HG02798 (cell line): Measurements from ENCODE around the gene CHRNA1.

Source experiments
- ATAC-seq: cut with Tn5 transposase; IDR thresholded peaks from one replicate; pipeline ENCODE4 v1.9.1; 2021; ENCODE audit warnings: mild to moderate bottlenecking; ENCODE audit not compliant: unreplicated experiment, poor library complexity

Gene CHRNA1

GRCh38 chr2:174763780-174764179 is 492 bp downstream of the CHRNA1 start:
- no peak for ATAC-seq

- no peak for ATAC-seq
Measured at GRCh38 chr2:174762464-174762863, 1.8 kb downstream of the CHRNA1 start.

GRCh38 chr2:174761837-174762236 is 2.4 kb downstream of the CHRNA1 start:
- ATAC-seq: no peak

- no peak for ATAC-seq
Measured at GRCh38 chr2:174760845-174761473, 3.3 kb downstream of the CHRNA1 start.

GRCh38 chr2:174759381-174760065 is 4.7 kb downstream of the CHRNA1 start:
- no peak for ATAC-seq

- ATAC-seq: no peak
Measured at GRCh38 chr2:174756743-174757142, 7.5 kb downstream of the CHRNA1 start.

GRCh38 chr2:174753038-174753633 is 11.1 kb downstream of the CHRNA1 start:
- peak; percentile 44 for ATAC-seq

DNA sequence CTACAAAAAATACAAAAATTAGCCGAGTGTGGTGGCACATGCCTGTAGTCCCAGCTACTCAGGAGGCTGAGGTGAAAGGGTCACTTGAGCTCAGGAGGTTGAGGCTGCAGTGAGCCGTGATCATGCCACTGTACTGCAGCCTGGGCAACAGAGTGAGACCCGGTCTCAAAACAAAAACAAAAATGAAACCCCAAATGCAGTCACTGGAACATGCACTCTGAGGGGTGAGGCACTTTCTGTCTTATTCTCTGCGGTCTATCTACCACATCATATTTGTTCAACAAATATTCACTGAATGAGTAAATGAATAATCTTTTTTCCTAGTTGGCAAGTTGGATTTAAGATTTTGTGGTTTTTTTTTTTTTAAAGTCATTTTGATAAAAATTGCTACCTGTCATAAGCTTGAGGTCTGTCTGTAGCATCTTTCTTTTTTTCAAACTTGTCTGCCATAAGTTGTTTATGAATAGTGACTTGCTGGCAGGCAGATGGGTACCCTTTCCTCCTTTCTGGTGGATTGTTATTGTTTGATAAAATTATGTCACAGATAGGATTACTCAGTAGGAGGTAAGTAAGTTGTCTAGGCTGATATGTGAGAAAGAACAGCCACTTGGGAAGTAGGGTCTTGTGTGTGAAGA is 11.8 kb downstream of the CHRNA1 start:
- peak; percentile 85 for ATAC-seq

DNA sequence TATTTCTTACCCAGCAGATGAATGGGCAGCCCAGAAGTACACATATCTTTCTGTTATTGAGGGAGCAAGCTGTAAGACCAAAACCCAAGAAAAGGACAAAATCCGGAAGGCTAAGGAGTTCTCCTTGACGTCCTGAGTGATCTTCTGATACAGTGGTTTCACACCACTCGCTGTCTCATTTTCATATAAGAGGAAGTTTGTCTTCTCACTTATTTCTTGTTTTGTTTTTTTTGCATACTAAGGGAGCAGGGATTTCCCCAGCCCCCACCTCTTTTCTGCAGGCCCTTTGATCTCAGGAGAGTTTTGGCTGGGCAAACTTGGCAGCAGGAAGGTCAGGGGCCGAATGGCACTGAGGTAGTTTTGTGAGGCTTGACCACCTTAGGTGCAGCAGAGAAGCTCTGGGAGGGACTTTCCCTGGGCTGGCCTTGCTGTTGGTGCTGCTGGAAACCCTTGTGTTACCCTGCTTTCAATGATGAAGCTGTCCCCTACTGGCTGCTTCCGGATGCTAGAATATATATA is 13.3 kb downstream of the CHRNA1 start:
- peak; percentile 55 for ATAC-seq

DNA sequence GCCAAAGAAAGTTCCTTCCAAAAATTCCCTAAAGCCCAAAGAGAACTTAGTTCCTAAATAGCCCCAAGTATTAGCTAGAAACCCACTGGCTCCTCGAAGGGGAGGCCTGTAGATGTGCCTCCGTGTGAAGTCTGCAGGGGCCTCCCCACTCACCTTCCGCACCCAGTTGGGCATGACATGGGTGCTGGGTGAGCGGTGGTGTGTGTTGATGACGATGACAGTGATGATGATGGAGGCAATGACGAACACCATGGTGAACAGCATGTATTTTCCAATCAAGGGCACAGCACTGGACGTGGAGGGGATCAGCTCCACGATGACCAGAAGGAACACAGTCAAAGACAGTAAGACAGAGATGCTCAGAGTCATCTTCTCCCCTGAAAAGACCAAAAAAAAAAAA is 14.5 kb downstream of the CHRNA1 start:
- no peak for ATAC-seq

DNA sequence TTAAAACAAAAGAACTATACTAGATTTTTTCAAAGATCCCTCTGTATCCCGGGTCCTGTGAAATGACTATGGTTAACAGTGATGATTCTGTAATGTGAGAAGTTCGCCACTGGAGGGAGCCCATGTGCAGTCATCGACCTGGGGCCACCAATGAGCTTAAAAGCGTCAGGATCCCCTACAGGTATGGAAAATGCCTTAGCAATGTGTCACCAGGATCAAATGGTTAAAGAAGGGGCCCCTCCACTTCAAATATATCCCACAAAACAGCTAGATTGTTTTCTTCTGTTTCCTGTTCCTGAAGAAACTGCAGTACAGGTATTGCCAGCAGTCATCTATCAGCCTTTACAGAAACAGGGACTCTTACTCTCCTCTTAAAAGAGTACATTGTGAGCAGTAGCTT is 15.3 kb downstream of the CHRNA1 start:
- peak; percentile 37 for ATAC-seq

GRCh38 chr2:174745142-174745541 is 19.1 kb downstream of the CHRNA1 start:
- no peak for ATAC-seq

DNA sequence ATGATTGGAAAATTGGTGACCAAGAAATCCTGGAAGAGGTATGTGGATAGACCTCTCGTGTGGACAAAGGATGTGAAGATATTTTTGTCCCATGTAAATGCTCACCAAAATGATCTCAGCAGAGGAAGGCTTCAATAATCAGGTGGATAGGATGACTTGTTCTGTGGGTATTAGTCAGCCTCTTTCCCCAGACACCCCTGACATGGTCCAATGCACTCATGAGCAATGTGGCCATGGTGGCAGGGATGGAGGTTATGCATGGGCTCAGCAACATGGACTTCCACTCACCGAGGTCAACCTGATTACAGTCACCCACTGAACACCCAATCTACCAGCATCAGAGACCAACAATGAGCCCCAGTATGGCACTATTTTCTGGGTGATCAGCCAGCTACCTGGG is 20.2 kb downstream of the CHRNA1 start:
- no peak for ATAC-seq

DNA sequence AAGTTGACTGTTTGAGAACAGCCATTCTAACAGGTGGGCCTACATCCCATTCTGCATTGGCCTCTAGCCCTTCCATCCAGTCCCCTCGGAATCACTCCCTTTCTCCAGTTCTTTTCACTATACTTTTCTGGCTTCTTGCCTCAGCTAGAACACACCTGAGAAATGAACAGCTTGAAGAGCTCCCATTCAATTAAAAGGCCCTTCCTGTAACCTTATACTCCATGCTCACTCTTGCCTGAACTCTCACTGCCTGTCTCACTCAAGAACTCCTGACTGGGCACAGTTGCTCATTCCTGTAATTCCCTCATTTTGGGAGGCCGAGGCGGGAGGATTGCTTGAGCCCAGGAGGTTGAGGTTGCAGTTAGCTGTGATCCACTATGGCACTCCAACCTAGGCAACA is 23.6 kb downstream of the CHRNA1 start:
- ATAC-seq: no peak

DNA sequence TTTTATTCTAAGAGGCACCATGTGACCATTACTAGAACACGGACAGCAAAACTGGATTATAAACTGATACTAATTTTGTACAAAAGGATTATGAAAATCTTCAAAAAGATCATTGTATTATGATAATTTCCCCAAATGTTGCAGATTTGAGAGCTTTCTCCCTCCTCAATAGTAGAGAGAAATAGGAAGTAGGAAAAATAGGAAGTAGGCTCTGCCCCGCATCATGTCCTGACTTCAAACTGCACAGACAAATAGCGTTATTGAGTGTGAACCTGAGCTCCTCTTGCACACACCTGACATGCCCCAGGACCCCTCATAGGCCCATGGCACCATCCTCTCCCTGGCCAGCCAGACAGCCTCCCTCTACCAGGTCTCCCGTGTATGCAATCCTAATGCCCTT is 25.4 kb downstream of the CHRNA1 start:
- ATAC-seq: no peak

GRCh38 chr2:174731546-174731945 is 32.7 kb downstream of the CHRNA1 start:
- ATAC-seq: no peak

DNA sequence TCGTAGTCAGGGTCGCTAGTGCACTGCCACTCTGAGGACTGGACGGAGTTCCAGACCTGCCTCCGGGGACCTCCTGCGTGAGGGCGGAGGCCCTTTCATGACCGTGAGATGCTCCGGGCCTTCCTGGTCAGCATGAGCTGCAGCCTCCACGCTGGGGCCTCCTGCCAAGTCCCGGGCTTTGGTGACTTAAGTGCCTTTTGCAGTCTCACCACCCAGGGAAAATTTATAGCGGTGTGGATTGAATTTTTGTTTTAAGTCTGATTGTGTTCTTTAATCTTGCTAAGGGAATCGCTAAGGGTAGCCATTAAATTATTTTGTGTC is 33.6 kb downstream of the CHRNA1 start:
- no peak for ATAC-seq

DNA sequence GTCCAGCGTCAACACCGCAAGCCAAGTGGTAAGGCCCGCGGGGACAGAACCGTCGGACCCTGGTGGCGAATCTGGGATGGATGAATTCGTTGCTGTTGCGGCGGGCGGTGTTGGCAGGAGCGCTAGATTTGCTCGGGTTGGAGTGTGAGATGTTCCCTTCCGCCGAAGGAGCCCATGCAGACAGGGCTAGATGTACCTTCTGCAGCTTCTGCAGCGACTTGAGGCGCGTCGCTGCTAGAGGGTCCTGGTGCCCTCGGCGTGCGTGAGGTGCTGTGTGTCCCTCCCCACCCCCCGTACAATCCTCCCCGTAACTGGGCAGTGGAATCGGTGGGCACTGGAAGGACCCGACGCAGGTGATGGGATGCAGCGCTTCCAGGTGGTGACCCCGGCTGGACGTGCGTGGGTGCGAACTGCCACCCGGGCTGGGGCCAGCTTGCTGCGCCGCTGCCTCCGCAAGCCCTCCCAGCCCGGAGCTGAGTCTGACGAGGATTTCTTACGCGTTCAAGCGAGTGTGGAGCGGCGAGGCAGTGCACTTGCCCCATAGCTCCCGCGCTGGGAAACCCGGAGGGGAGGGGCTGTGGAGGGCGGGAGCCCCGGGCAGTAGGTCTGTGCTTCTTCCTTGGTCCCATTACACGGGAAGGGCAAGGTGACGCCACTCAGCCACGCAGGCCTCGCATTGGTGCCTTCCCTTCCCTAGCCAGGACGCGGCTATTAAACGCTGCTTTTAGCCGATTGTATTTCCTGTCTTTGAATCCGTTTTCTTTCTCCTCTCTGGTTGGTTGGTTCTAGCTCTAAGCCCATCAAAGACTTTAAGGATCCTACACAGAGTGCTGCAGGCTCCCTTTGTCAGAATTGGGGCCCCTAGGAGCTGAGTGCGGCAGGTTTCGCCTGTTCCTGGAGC is 34.2 kb downstream of the CHRNA1 start:
- ATAC-seq: no peak

GRCh38 chr2:174728096-174728495 is 36.2 kb downstream of the CHRNA1 start:
- ATAC-seq: no peak

GRCh38 chr2:174726212-174726611 is 38.1 kb downstream of the CHRNA1 start:
- ATAC-seq: no peak
